CMK (cell line): ENCODE results near the gene ARID3B.

Experiments used
- DNase-seq: peaks from one replicate; pipeline ENCODE4 v3.0.0-alpha.2; 2010; ENCODE audit warnings: low read depth

The ARID3B gene

DNA sequence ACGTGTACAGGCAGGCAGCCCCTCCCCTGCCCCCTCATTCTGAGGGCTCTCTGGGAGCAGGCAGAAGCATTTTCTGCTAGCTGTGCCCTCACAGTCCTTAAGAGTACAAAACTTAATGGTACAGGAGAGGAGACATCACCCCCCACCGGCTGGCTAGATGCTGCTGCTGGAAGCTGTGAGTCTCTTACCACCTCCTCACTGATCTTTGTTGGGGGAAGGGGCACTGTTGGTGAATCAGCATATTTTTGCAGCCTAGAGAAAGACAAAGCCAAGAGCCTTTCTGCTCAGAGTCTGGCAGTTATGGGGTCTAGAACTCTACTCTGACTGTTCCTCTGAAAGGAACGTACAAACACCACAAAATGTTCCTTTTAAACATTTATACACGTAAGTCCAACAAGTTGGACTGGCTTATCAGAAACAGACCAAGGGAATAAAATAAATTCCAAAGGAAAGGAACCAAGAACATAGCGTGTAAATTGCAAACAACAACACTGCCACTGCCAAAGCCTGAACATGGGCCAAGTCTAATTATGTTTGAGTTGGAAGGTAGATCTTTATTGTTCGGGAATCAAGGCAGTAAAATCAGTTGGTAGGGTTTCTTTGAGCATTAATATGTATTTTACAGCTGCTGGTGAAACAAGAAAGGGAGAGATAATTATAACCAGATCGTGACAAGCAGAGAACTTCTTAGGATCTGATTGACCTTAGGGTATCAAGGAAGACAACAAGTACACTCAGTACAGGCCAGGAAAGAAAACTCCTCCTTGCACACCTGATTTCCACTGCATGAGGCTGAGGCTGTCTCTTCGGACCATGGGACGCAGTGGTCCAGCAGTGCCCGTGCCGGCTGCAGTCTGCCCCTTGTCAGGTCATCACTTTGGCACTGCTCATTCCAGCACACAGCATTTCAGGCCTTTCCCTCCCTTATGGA is 102.0 kb downstream of the ARID3B start:
- DNase-seq, result no peak

DNA sequence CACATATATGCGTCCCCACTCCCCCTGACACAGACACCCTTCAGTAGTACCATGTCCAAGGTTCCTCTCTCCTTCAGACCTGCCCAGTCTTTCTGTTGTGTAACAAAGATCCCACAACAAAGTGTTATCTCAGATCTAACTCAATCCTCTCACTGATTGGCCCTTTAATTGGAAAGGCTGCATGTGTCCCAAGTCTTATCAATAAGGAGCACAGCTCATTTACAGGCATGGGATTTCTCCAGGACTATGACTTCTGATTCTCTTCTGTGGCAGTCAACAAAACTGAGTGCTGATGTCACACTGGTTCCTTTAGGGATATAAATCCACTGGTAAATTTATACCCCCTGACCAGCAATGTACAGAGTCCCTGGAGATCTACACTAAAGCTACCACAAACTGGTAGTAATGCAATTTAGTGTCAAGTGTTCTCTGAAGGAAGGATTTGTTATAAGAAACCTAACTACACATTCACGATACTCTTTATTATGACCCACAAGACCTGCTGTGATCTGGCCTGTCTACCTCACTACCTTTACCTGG is 102.7 kb downstream of the ARID3B start:
- DNase-seq, result no peak

DNA sequence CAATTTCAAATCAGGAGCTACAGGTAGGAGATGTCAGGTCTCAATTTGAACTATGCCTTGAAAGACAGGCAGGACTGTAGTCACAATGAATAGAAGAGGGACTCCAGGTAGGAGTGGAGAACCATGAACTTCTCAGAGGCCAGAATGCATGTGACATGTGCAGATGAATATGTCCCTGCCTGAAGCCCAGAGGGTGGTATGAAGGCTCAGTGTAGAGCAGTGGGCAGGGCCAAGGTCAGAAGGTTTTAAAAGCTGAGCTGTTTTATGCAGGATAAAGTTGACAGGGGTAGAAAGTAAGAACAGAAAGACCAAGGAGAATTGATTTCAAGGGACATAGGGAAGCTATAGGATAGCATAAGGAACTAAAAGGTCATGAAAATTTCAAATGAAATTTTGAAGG is 105.5 kb downstream of the ARID3B start:
- DNase-seq, result no peak
